Panc1 (cell line): ENCODE measurements around the gene OAS2.

Source experiments
- CTCF ChIP-seq: fragments of 450-650 bp; IDR thresholded peaks from 2 replicates; pipeline ENCODE4 v1.5.1; 2017; ENCODE audit warnings: mild to moderate bottlenecking
- POLR2AphosphoS5 ChIP-seq: IDR thresholded peaks from 2 replicates; pipeline ENCODE4 v1.6.1; 2012; ENCODE audit warnings: mild to moderate bottlenecking, low read depth, low read length, moderate library complexity

- TF ChIP-seq CTCF (no peak), POLR2AphosphoS5 (no peak)
Observed at GRCh38 chr12:112977139-112977538, 1.2 kb upstream of the OAS2 start.
